ENCODE results near the gene LURAP1L. TPM values are rescaled to one million over a fixed set of nuclear protein-coding genes. Genes with fewer than 3 reads are reported as not detected.

Gene LURAP1L
- total RNA-seq, 3 donors from 2014 or later (not counting 1 experiment from before 2014, with no cell fraction given) = not detected

DNA sequence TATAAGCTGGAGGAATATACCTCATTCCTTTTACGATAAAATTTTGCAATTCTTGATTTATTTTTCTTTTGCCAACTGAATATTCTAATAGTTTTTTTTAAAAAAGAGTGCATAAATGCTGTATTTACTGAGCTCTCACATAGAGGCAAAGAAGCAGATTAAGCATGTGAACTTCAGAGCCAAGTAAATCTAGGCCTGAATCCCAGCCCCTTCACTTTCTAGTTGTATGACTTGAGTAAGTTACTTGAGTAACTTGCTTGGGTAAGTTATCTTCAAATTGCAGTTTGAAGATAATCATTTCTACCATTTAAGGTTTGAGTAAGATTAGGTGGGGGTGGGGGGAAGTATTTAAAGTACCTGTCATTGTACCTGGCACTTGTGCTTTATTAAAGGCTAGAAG, 21.8 kb downstream of the LURAP1L start:
- intact Hi-C loops (cut with micrococcal nuclease) = no loop called here
- Mint-ChIP-seq H3K9me3 (peaks cover 3 to 8% of the 10 kb centered on the region in 2 donors), H3K27ac (no peak overlapping the region), H3K4me1 (no peaks in the 10 kb centered on the region), H3K36me3 (no peaks in the 10 kb centered on the region), H3K4me3 (no peak overlapping the region), H3K27me3 (ENCODE audit: low read depth in 2 of 2) (no peaks in the 10 kb centered on the region)
- H3K27me3 ChIP-seq (ENCODE audit: control insufficient read depth, insufficient read depth, low read length) = no peaks in the 10 kb centered on the region
- H3K9me3 ChIP-seq (ENCODE audit: control insufficient read depth, insufficient read depth, low read length) = no peaks in the 10 kb centered on the region
- DNase-seq (no peak), ATAC-seq (no peak)
- TF ChIP-seq, protein P1, sequence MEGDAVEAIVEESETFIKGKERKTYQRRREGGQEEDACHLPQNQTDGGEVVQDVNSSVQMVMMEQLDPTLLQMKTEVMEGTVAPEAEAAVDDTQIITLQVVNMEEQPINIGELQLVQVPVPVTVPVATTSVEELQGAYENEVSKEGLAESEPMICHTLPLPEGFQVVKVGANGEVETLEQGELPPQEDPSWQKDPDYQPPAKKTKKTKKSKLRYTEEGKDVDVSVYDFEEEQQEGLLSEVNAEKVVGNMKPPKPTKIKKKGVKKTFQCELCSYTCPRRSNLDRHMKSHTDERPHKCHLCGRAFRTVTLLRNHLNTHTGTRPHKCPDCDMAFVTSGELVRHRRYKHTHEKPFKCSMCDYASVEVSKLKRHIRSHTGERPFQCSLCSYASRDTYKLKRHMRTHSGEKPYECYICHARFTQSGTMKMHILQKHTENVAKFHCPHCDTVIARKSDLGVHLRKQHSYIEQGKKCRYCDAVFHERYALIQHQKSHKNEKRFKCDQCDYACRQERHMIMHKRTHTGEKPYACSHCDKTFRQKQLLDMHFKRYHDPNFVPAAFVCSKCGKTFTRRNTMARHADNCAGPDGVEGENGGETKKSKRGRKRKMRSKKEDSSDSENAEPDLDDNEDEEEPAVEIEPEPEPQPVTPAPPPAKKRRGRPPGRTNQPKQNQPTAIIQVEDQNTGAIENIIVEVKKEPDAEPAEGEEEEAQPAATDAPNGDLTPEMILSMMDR (IDR thresholded peaks at IDR 0.05) = no peak
- no peaks in the 10 kb centered on the region for H3K4me1 ChIP-seq (ENCODE audit: control insufficient read depth, insufficient read depth, low read length)
- no peaks in the 10 kb centered on the region for H3K36me3 ChIP-seq (ENCODE audit: control insufficient read depth, insufficient read depth, low read length)
- no CpG with 5 or more reads among the region's 1 CpG for WGBS (ENCODE audit: insufficient coverage)
- H3K4me3 ChIP-seq (ENCODE audit: low read length) = no peak overlapping the region
- H3K27ac ChIP-seq (ENCODE audit: low read length) = no peak overlapping the region

DNA sequence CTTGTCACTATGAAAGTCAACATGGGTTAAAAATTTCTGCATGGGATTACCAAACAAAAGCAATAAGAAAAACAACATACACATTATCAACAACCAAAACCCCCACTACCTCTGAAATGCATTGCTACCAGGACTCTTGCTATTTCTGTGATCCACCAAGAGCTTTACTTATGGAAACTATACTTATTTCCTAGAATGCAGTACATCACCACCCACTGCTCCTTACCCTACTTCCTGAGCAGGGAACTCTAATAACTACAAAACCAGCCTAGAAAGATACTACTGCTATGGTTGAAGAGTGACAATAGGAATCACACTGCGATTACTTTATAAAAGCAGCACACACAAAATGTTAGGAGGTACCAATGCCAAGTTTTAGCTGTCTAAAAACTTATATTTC, 22.2 kb downstream of the LURAP1L start:
- Histone ChIP-seq H3K4me3 (ENCODE audit: low read length) (no peak overlapping the region), H3K9me3 (ENCODE audit: control insufficient read depth, insufficient read depth, low read length) (no peaks in the 10 kb centered on the region), H3K27me3 (ENCODE audit: control insufficient read depth, insufficient read depth, low read length) (no peaks in the 10 kb centered on the region), H3K36me3 (ENCODE audit: control insufficient read depth, insufficient read depth, low read length) (no peaks in the 10 kb centered on the region), H3K27ac (ENCODE audit: low read length) (no peak overlapping the region), H3K4me1 (ENCODE audit: control insufficient read depth, insufficient read depth, low read length) (no peaks in the 10 kb centered on the region)
- Mint-ChIP-seq H3K27ac (no peak overlapping the region), H3K27me3 (ENCODE audit: low read depth in 2 of 2) (no peaks in the 10 kb centered on the region), H3K9me3 (peaks cover 3 to 8% of the 10 kb centered on the region in 2 donors), H3K4me3 (no peak overlapping the region), H3K36me3 (no peaks in the 10 kb centered on the region), H3K4me1 (no peaks in the 10 kb centered on the region)
- TF ChIP-seq, protein P1 (IDR thresholded peaks at IDR 0.05) = no peak
- ATAC-seq = no peak
- DNase-seq = no peak
- no CpG with 5 or more reads among the region's 1 CpG for WGBS (ENCODE audit: insufficient coverage)
- intact Hi-C loops (cut with micrococcal nuclease) = no loop called here

DNA sequence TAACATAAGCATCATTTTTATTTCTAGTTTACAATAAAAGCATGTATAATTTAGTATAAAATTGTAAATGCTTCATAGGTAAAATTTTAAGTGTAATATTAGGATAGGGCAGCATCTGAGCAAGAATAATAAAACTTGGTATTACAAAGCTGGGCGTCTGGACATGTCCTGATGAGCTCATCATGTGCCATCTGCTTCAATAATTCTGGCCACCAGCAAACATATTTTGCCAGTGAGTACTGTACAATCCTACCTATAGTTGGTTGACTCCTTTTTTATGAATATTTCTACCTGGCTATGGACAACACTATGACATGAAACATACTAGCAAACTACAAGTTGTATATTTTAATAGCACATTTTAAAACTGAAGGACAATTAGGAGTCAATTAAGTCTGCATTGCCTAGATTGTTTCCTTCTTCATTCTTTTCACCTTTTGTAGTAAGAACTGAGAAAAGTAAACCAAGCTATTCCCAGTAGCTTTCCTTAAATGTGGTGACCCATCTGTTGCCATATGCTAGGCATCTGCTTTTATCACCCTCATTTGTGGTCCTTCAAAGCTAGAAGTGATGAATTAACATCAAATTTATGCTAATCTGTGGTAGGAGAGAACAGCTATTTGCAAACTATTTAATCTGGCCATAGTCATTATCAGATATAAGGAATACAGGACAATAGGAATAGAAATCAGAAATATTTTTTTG, 23.4 kb downstream of the LURAP1L start:
- intact Hi-C loops (cut with micrococcal nuclease) = no loop called here
- Mint-ChIP-seq H3K9me3 (peaks cover 9 to 13% of the 10 kb centered on the region in 2 donors), H3K27ac (no peak overlapping the region), H3K27me3 (ENCODE audit: low read depth in 2 of 2) (no peaks in the 10 kb centered on the region), H3K4me3 (no peak overlapping the region), H3K36me3 (peaks cover 7% of the 10 kb centered on the region), H3K4me1 (no peaks in the 10 kb centered on the region)
- H3K9me3 ChIP-seq (ENCODE audit: control insufficient read depth, insufficient read depth, low read length) = no peaks in the 10 kb centered on the region
- WGBS (ENCODE audit: insufficient coverage) = 94% methylated on average over 1 of the region's 1 CpG
- TF ChIP-seq, protein P1 (IDR thresholded peaks at IDR 0.05) = no peak
- no peaks in the 10 kb centered on the region for H3K27me3 ChIP-seq (ENCODE audit: control insufficient read depth, insufficient read depth, low read length)
- H3K27ac ChIP-seq (ENCODE audit: low read length) = no peak overlapping the region
- H3K36me3 ChIP-seq (ENCODE audit: control insufficient read depth, insufficient read depth, low read length) = no peaks in the 10 kb centered on the region
- H3K4me3 ChIP-seq (ENCODE audit: low read length) = no peak overlapping the region
- H3K4me1 ChIP-seq (ENCODE audit: control insufficient read depth, insufficient read depth, low read length) = no peaks in the 10 kb centered on the region
- no peak for DNase-seq
- ATAC-seq = no peak

DNA sequence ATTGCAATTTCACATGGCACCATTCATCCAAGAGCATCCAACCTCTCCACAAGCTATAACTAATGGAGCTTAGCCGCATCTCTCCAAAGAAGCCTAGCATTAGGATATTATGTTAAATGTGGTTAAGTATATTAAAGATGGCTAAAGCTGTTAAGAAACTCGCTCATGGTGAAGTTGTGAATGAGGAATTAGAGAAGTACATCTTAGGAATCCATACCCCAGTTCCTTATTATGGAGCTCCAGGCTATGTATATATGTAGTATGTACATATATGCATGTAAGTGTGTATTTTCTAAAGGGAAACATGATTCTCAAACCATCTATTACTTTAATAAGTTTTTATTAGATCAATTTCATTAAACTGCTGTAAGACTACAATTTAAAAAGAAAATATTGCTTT, 26.4 kb downstream of the LURAP1L start:
- peaks cover 9 to 10% of the 10 kb centered on the region in 2 donors for H3K9me3 Mint-ChIP-seq
- no peaks in the 10 kb centered on the region for H3K36me3 ChIP-seq (ENCODE audit: control insufficient read depth, insufficient read depth, low read length)
- no peaks in the 10 kb centered on the region for H3K27me3 ChIP-seq (ENCODE audit: control insufficient read depth, insufficient read depth, low read length)
- H3K9me3 ChIP-seq (ENCODE audit: control insufficient read depth, insufficient read depth, low read length) = no peaks in the 10 kb centered on the region
- TF ChIP-seq, protein P1 (IDR thresholded peaks at IDR 0.05) = no peak
- no peaks in the 10 kb centered on the region for H3K4me1 ChIP-seq (ENCODE audit: control insufficient read depth, insufficient read depth, low read length)
- no peak for ATAC-seq
- DNase-seq = no peak
- 86% methylated on average over 2 of the region's 2 CpGs for WGBS (ENCODE audit: insufficient coverage)
- H3K4me3 ChIP-seq (ENCODE audit: low read length) = no peak overlapping the region
- H3K27ac ChIP-seq (ENCODE audit: low read length) = no peak overlapping the region
- H3K4me1 Mint-ChIP-seq = no peaks in the 10 kb centered on the region
- H3K27ac Mint-ChIP-seq = no peak overlapping the region
- no peak overlapping the region for H3K4me3 Mint-ChIP-seq
- intact Hi-C loops (cut with micrococcal nuclease) = no loop called here
- H3K27me3 Mint-ChIP-seq (ENCODE audit: low read depth in 2 of 2) = no peaks in the 10 kb centered on the region
- peaks cover 9% of the 10 kb centered on the region for H3K36me3 Mint-ChIP-seq
